ENCODE results near the gene PPP3CA. TPM values are rescaled to one million over a fixed set of nuclear protein-coding genes. Genes with fewer than 3 reads are reported as not detected.
A peak's percentile ranks its signal among the peaks of the same experiment; 100 is the strongest.

Gene PPP3CA
- total and polyA plus RNA-seq, 2 of the 13 experiments (the other 11 are each of a cell fraction or from before 2014, with no cell fraction given) = 4.8 to 13.2 TPM

DNA sequence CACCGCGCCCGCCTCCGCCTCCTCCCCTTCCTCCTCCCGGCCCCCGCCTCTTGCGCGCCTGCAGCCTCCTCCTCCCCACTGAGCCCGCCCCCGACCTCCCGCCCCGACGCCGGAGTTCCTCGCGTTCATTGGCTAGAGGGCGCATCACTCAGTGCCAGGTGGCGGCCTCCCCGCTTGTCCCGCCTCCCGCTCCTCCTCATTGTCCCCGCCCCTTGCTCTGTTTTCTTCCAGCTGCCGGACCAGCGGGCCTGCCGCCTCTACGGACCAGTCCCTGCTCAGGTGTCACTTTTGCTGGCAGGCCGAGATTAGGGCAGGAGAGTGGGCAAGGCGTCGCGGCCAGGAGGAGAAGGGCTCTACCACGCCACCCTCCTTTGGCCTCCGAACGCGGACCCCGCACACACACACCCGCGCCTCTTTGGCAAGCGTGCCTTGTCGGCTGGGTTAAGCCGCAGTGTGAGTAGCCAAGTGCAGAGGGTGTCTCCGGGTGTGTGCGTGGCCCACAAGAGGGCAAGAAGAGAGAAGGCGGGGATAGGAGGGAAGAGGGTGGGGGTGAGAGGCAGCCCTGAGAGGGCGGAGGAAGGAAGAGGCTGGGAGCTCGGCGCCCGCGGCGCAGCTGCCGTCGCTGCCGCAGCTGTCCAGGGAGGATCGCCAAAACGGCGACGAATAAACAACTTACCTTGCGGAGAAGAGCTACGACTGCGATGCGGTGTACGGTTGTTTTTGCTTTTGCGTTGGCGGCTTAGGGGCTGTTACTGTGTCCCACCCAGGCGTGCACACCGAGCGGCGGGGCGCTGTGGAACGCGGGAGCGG lies 436 bp upstream of the PPP3CA start (continued):
- TF ChIP-seq, protein P1, sequence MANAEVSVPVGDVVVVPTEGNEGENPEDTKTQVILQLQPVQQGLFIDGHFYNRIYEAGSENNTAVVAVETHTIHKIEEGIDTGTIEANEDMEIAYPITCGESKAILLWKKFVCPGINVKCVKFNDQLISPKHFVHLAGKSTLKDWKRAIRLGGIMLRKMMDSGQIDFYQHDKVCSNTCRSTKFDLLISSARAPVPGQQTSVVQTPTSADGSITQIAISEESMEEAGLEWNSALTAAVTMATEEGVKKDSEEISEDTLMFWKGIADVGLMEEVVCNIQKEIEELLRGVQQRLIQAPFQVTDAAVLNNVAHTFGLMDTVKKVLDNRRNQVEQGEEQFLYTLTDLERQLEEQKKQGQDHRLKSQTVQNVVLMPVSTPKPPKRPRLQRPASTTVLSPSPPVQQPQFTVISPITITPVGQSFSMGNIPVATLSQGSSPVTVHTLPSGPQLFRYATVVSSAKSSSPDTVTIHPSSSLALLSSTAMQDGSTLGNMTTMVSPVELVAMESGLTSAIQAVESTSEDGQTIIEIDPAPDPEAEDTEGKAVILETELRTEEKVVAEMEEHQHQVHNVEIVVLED (CRISPR knock-in tag; IDR thresholded peaks at IDR 0.05; ENCODE audit: borderline replicate concordance) = peak; percentile 55; the same call in 1 of the 2 replicates
- TF ChIP-seq HOXA5 (CRISPR knock-in tag; IDR thresholded peaks at IDR 0.05) (peak; percentile 99), SOX6 (IDR thresholded peaks at IDR 0.05) (no peak), SOX6 (CRISPR knock-in tag; IDR thresholded peaks at IDR 0.05) (peak; percentile 67), ZNF766 (CRISPR knock-in tag; IDR thresholded peaks at IDR 0.05; ENCODE audit: borderline replicate concordance) (peak; percentile 54; the same call in 1 of the 2 replicates), ZSCAN31 (CRISPR knock-in tag; IDR thresholded peaks at IDR 0.05; ENCODE audit: low read depth) (peak; percentile 42), AKAP8 (CRISPR knock-in tag; IDR thresholded peaks at IDR 0.05) (peak; percentile 13; the same call in 1 of the 2 replicates), GABPB1 (CRISPR knock-in tag; IDR thresholded peaks at IDR 0.05) (peak; percentile 21; the same call in 1 of the 2 replicates), CENPX (CRISPR knock-in tag; IDR thresholded peaks at IDR 0.05) (no peak), ZNF441 (CRISPR knock-in tag; IDR thresholded peaks at IDR 0.05; ENCODE audit: borderline replicate concordance) (0 out of 2 replicates have a peak, but pooled peaks have one; percentile 1), ZNF670 (CRISPR knock-in tag; IDR thresholded peaks at IDR 0.05; ENCODE audit: borderline replicate concordance) (no peak), THAP11 (CRISPR knock-in tag; IDR thresholded peaks at IDR 0.05) (peak; percentile 46; the same call in 1 of the 2 replicates), KDM5A (IDR thresholded peaks at IDR 0.05; ENCODE audit: borderline replicate concordance, low read length) (peak; percentile 55; the same call in 1 of the 2 replicates), MIER2 (CRISPR knock-in tag; IDR thresholded peaks at IDR 0.05) (no peak), HOXD1 (CRISPR knock-in tag; IDR thresholded peaks at IDR 0.05) (peak; percentile 96), CCDC6 (CRISPR knock-in tag; IDR thresholded peaks at IDR 0.05) (0 out of 2 replicates have a peak, but pooled peaks have one; percentile 51), NAIF1 (CRISPR knock-in tag; IDR thresholded peaks at IDR 0.05; ENCODE audit: borderline replicate concordance) (peak; percentile 63; the same call in 1 of the 2 replicates), FOXA3 (CRISPR knock-in tag; IDR thresholded peaks at IDR 0.05) (peak; percentile 9; the same call in 1 of the 2 replicates), ZKSCAN8 (CRISPR knock-in tag; IDR thresholded peaks at IDR 0.05; ENCODE audit: borderline replicate concordance) (no peak)
- TF ChIP-seq, protein P2, sequence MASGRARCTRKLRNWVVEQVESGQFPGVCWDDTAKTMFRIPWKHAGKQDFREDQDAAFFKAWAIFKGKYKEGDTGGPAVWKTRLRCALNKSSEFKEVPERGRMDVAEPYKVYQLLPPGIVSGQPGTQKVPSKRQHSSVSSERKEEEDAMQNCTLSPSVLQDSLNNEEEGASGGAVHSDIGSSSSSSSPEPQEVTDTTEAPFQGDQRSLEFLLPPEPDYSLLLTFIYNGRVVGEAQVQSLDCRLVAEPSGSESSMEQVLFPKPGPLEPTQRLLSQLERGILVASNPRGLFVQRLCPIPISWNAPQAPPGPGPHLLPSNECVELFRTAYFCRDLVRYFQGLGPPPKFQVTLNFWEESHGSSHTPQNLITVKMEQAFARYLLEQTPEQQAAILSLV (CRISPR knock-in tag; IDR thresholded peaks at IDR 0.05; ENCODE audit: borderline replicate concordance) = peak; percentile 83; the same call in 1 of the 2 replicates
- TF ChIP-seq, protein P3, sequence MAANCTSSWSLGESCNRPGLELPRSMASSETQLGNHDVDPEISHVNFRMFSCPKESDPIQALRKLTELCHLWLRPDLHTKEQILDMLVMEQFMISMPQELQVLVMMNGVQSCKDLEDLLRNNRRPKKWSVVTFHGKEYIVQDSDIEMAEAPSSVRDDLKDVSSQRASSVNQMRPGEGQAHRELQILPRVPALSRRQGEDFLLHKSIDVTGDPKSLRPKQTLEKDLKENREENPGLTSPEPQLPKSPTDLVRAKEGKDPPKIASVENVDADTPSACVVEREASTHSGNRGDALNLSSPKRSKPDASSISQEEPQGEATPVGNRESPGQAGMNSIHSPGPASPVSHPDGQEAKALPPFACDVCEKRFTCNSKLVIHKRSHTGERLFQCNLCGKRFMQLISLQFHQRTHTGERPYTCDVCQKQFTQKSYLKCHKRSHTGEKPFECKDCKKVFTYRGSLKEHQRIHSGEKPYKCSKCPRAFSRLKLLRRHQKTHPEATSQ (CRISPR knock-in tag; IDR thresholded peaks at IDR 0.05; ENCODE audit: borderline replicate concordance) = peak; percentile 20; the same call in 1 of the 2 replicates
- TF ChIP-seq, protein P4, sequence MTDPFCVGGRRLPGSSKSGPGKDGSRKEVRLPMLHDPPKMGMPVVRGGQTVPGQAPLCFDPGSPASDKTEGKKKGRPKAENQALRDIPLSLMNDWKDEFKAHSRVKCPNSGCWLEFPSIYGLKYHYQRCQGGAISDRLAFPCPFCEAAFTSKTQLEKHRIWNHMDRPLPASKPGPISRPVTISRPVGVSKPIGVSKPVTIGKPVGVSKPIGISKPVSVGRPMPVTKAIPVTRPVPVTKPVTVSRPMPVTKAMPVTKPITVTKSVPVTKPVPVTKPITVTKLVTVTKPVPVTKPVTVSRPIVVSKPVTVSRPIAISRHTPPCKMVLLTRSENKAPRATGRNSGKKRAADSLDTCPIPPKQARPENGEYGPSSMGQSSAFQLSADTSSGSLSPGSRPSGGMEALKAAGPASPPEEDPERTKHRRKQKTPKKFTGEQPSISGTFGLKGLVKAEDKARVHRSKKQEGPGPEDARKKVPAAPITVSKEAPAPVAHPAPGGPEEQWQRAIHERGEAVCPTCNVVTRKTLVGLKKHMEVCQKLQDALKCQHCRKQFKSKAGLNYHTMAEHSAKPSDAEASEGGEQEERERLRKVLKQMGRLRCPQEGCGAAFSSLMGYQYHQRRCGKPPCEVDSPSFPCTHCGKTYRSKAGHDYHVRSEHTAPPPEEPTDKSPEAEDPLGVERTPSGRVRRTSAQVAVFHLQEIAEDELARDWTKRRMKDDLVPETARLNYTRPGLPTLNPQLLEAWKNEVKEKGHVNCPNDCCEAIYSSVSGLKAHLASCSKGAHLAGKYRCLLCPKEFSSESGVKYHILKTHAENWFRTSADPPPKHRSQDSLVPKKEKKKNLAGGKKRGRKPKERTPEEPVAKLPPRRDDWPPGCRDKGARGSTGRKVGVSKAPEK (CRISPR knock-in tag; IDR thresholded peaks at IDR 0.05; ENCODE audit: borderline replicate concordance) = peak; percentile 86; the same call in 1 of the 2 replicates
